HG02938 (cell line): ENCODE data around the gene CCDC120.

ENCODE experiments used
- ATAC-seq: cut with Tn5 transposase; IDR thresholded peaks from one replicate; pipeline ENCODE4 v1.9.1; 2021; ENCODE audit warnings: mild to moderate bottlenecking, moderate library complexity; ENCODE audit not compliant: unreplicated experiment

Gene CCDC120

GRCh38 chrX:49058794-49059193 is at the start of gene CCDC120:
Gene CCDC120 (plus strand): TSS chrX:49058999. CDS start chrX:49062042, 3,043 bp downstream.
- no peak for ATAC-seq

GRCh38 chrX:49019050-49019449 is 39.7 kb upstream of the CCDC120 start:
- ATAC-seq, result no peak

- no peak for ATAC-seq
These were observed 39.1 kb upstream of the CCDC120 start for GRCh38 chrX:49019599-49020249.

- no peak for ATAC-seq
These were observed 28.9 kb upstream of the CCDC120 start for GRCh38 chrX:49029876-49030275.

- ATAC-seq, result no peak
These were observed 28.5 kb upstream of the CCDC120 start for GRCh38 chrX:49030283-49030682.

GRCh38 chrX:49037883-49038475 is 20.8 kb upstream of the CCDC120 start:
- ATAC-seq, result no peak

GRCh38 chrX:49039598-49040375 is 19.0 kb upstream of the CCDC120 start:
- no peak for ATAC-seq

GRCh38 chrX:49040376-49040955 is 18.3 kb upstream of the CCDC120 start:
- ATAC-seq, result no peak

GRCh38 chrX:49041744-49042580 is 16.8 kb upstream of the CCDC120 start:
- no peak for ATAC-seq

GRCh38 chrX:49042581-49043219 is 16.1 kb upstream of the CCDC120 start:
- peak; percentile 3 for ATAC-seq

- peak; percentile 84 for ATAC-seq
These were observed 15.4 kb upstream of the CCDC120 start, which contains the start of gene TFE3 for GRCh38 chrX:49043220-49043986. Gene TFE3 (minus strand): TSS chrX:49043357. CDS start chrX:49043226, 131 bp downstream.

- ATAC-seq, result no peak
These were observed 14.9 kb upstream of the CCDC120 start for GRCh38 chrX:49043987-49044281.

- no peak for ATAC-seq
These were observed 5.4 kb upstream of the CCDC120 start for GRCh38 chrX:49053223-49054072.

GRCh38 chrX:49054073-49054762 is 4.6 kb upstream of the CCDC120 start:
- no peak for ATAC-seq

- no peak for ATAC-seq
These were observed 402 bp downstream of the CCDC120 start for GRCh38 chrX:49059201-49059600.

GRCh38 chrX:49059681-49060085 is 884 bp downstream of the CCDC120 start:
- no peak for ATAC-seq

- ATAC-seq, result no peak
These were observed 2.1 kb downstream of the CCDC120 start for GRCh38 chrX:49060914-49061313.

- no peak for ATAC-seq
These were observed 2.7 kb downstream of the CCDC120 start for GRCh38 chrX:49061490-49061889.
